Lung (tissue), 12 donors: ENCODE measurements around the gene DDX49. TPM values are rescaled to one million over a fixed set of nuclear protein-coding genes. Genes with fewer than 3 reads are reported as not detected.

ENCODE experiments used
- ATAC-seq: fragments of 200-7000 bp; cut with Tn5 transposase; one replicate; pipeline ENCODE4 v1.9.1; 2020; ENCODE audit warnings: moderate number of reproducible peaks; ENCODE audit not compliant: insufficient read depth, low FRiP score
- DNase-seq, 3 donors: peaks; one replicate each; pipeline ENCODE4 v3.0.0-alpha.2; 2013 to 2017
- H3K27ac ChIP-seq, 2 donors: one replicate each; pipeline ENCODE4 v1.5.1; 2013; ENCODE audit warnings: mild to moderate bottlenecking in 2 of 2, moderate library complexity in 2 of 2, control low read depth in 1 of 2, inconsistent platforms in 1 of 2, low read depth in 1 of 2, low read length in 1 of 2
- H3K27me3 ChIP-seq, 3 donors: one replicate each; pipeline ENCODE4 v1.5.1; 2013; ENCODE audit warnings: low read length in 2 of 3; ENCODE audit not compliant: control insufficient read depth in 3 of 3, insufficient read depth in 3 of 3
- H3K36me3 ChIP-seq, 4 donors: one replicate each; pipeline ENCODE4 v1.5.1; 2013; ENCODE audit warnings: low read length in 4 of 4, mild to moderate bottlenecking in 1 of 4, moderate library complexity in 1 of 4; ENCODE audit not compliant: control insufficient read depth in 4 of 4, insufficient read depth in 4 of 4
- H3K4me1 ChIP-seq, 5 donors: one replicate each; pipeline ENCODE4 v1.5.1; 2013; ENCODE audit warnings: low read length in 5 of 5, mild to moderate bottlenecking in 2 of 5, moderate library complexity in 1 of 5; ENCODE audit not compliant: control insufficient read depth in 5 of 5, insufficient read depth in 5 of 5
- H3K4me3 ChIP-seq: one replicate; pipeline ENCODE4 v1.5.1; 2013; ENCODE audit warnings: mild to moderate bottlenecking, control low read depth, moderate library complexity
- H3K9ac ChIP-seq, 2 donors: one replicate each; pipeline ENCODE4 v1.5.1; 2013; ENCODE audit warnings: low read length in 2 of 2, control low read depth in 1 of 2; ENCODE audit not compliant: insufficient read depth in 1 of 2
- H3K9me3 ChIP-seq, 4 donors: one replicate each; pipeline ENCODE4 v1.5.1; 2013; ENCODE audit warnings: low read length in 3 of 4, mild to moderate bottlenecking in 1 of 4, moderate library complexity in 1 of 4; ENCODE audit not compliant: control insufficient read depth in 4 of 4, insufficient read depth in 3 of 4
- CTCF ChIP-seq: IDR thresholded peaks from 2 replicates; pipeline ENCODE4 v1.5.1; 2012; ENCODE audit warnings: mild to moderate bottlenecking; ENCODE audit errors: control extremely low read depth, extremely low read depth
- WGBS, 2 donors: extraction: QIAGEN DNeasy Blood & Tissue Kit; methylation state at CpG; one replicate each; pipeline ENCODE4 v1.1.7; 2013; 5-methylcytosine and 5-hydroxymethylcytosine counted together
- polyA plus RNA-seq, 2 donors: library from polyadenylated mRNA; stranded (reverse); fragments of 200-250 nt; gene quantifications; one replicate each; pipeline ENCODE4 v1.2.1, GENCODE V29; 2013
- total RNA-seq, 2 donors: library from RNA; depleted of rRNA in 1 of 2; stranded (reverse); fragments of >200 nt in 1 of 2; gene quantifications; one replicate each; pipeline ENCODE4 v1.2.1, GENCODE V29; 2014 to 2021
- donor health status: control.
- donor health status: control.
- donor health status: Bipolar disorder and iron deficiency.
- donor health status: healthy.
- donor health status: DM: yes; HTN: yes; CAD: no.

The DDX49 gene
- total and polyA plus RNA-seq, 4 donors: 32.2 to 69.1 (median 56.2) TPM

- DNase-seq: no peak
- Histone ChIP-seq H3K36me3 (peaks cover 2 to 46% (median 30%) of the 10 kb centered on the region in 4 donors), H3K27me3 (no peaks in the 10 kb centered on the region), H3K9me3 (peaks cover 0 to 1% (median 0%) of the 10 kb centered on the region in 4 donors), H3K27ac (no peak overlapping the region), H3K9ac (no peak overlapping the region), H3K4me3 (no peak overlapping the region), H3K4me1 (peaks cover 0 to 3% (median 0%) of the 10 kb centered on the region in 5 donors)
- TF ChIP-seq CTCF: no peak
- 90 to 96% methylated on average over 25 of the region's 25 CpGs for WGBS, 2 donors
- no peak for ATAC-seq
Measured at GRCh38 chr19:18929311-18929710, 9.8 kb downstream of the DDX49 start.

GRCh38 chr19:18931316-18932162, 12.0 kb downstream of the DDX49 start:
- Histone ChIP-seq H3K27ac (no peak overlapping the region), H3K36me3 (peaks cover 0 to 35% (median 20%) of the 10 kb centered on the region in 4 donors), H3K9me3 (peaks cover 0 to 1% (median 0%) of the 10 kb centered on the region in 4 donors), H3K9ac (no peak overlapping the region), H3K4me1 (peaks cover 0 to 3% (median 0%) of the 10 kb centered on the region in 5 donors), H3K27me3 (no peaks in the 10 kb centered on the region), H3K4me3 (no peak overlapping the region)
- no peak for TF ChIP-seq CTCF
- ATAC-seq: no peak
- DNase-seq: no peak
- WGBS, 2 donors: 86 to 87% methylated on average over 34 of the region's 34 CpGs

DNA sequence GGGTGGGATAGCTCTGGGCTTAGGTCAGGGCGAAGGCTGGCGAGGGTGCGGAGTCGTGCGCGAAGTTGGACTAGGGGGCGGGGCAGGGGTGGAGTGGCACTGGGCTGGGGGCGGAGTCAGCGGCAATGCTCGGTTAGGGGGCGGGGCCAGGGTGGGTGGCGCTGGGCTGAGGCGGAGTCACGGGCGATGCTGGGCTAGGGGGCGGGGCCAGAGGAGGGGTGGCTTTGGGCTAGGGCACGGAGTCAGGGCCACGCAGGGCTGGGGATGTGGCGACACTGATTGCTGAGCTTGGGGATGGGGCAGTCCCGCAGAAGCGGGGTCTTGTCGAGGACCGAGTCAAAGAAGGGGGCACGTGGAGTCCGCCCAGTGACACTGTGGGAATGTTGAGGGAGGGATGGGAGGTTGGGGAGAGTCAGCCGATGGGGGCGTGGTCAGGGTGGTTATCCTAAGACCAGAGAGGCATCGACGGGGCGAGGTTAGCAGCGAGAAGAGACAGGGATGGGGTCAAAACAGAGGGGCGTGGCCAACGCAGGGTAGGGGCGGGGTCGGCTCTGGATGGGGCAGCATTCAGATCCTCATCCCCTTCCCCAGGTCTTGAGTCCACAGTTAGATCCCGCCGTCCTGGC, 12.8 kb downstream of the DDX49 start:
- ATAC-seq (peak; percentile 73), DNase-seq (peak; percentile 37 to 76 (median 42))
- no peak overlapping the region for H3K9ac ChIP-seq
- 19 to 42% methylated on average over 37 of the region's 37 CpGs for WGBS, 2 donors
- H3K27ac ChIP-seq: no peak overlapping the region
- H3K4me1 ChIP-seq: peaks cover 0 to 3% (median 0%) of the 10 kb centered on the region in 5 donors
- H3K36me3 ChIP-seq: peaks cover 0 to 32% (median 19%) of the 10 kb centered on the region in 4 donors
- H3K9me3 ChIP-seq: peaks cover 0 to 1% (median 0%) of the 10 kb centered on the region in 4 donors
- no peak for TF ChIP-seq CTCF
- no peaks in the 10 kb centered on the region for H3K27me3 ChIP-seq
- H3K4me3 ChIP-seq: no peak overlapping the region
